Heart right ventricle (tissue), 16 donors: ENCODE measurements around the gene DOCK3. TPM values are rescaled to one million over a fixed set of nuclear protein-coding genes. Genes with fewer than 3 reads are reported as not detected.
"Not testable (repeated sequence)": the region's sequence is repeated elsewhere in the genome, so short reads cannot be mapped to it uniquely, and the experiment has no call there.

Source experiments
- ATAC-seq, 8 donors: fragments of 200-7000 bp; cut with Tn5 transposase; one replicate each; pipeline ENCODE4 v1.9.1; 2020; ENCODE audit warnings: mild to moderate bottlenecking in 8 of 8, moderate library complexity in 8 of 8, moderate number of reproducible peaks in 1 of 8
- DNase-seq, 2 donors: peaks; one replicate each; pipeline ENCODE4 v3.0.0-alpha.2; 2020
- H3K27ac ChIP-seq, 10 donors: fragments of 200-600 bp; sonication (generic) in 2 of 10; one replicate each; pipeline versions ENCODE4 v1.5.0 to v1.8.0; 2020 to 2022; ENCODE audit warnings: mild to moderate bottlenecking in 3 of 10
- H3K27me3 ChIP-seq, 7 donors: fragments of 200-600 bp; one replicate each; pipeline ENCODE4 v1.8.0; 2021 to 2022; ENCODE audit warnings: mild to moderate bottlenecking in 2 of 7
- H3K36me3 ChIP-seq, 9 donors: fragments of 200-600 bp; sonication (generic) in 1 of 9; one replicate each; pipeline versions ENCODE4 v1.5.0 to v1.8.0; 2020 to 2022; ENCODE audit warnings: mild to moderate bottlenecking in 2 of 9
- H3K4me1 ChIP-seq, 9 donors: fragments of 200-600 bp; sonication (generic) in 1 of 9; one replicate each; pipeline versions ENCODE4 v1.5.0 to v1.8.0; 2020 to 2022; ENCODE audit warnings: mild to moderate bottlenecking in 4 of 9
- H3K4me3 ChIP-seq, 10 donors: fragments of 200-600 bp; sonication (generic) in 2 of 10; one replicate each; pipeline versions ENCODE4 v1.5.0 to v1.8.0; 2020 to 2022; ENCODE audit warnings: mild to moderate bottlenecking in 7 of 10, moderate library complexity in 2 of 10
- H3K9me3 ChIP-seq, 11 donors: fragments of 200-600 bp in 10 of 11; sonication (generic) in 2 of 11; one replicate each; pipeline versions ENCODE4 v1.5.0 to v1.8.0; 2013 to 2022; ENCODE audit warnings: mild to moderate bottlenecking in 2 of 11, control low read depth in 1 of 11, moderate library complexity in 1 of 11
- CTCF ChIP-seq, 9 donors: fragments of 200-600 bp; sonication (generic) in 2 of 9; IDR thresholded peaks; one replicate each; pipeline versions ENCODE4 v1.5.0 to v1.8.0; 2021 to 2022; ENCODE audit warnings: antibody characterized with exemption in 9 of 9, mild to moderate bottlenecking in 5 of 9, moderate library complexity in 1 of 9
- WGBS, 2 donors: extraction: QIAGEN DNeasy Blood & Tissue Kit; methylation state at CpG; one replicate each; pipeline ENCODE4 v1.1.7; 2013; ENCODE audit warnings: inconsistent platforms in 1 of 2; 5-methylcytosine and 5-hydroxymethylcytosine counted together
- intact Hi-C, 10 donors: fragments of 100-400 bp; cut with DNase I; formaldehyde crosslinking; loops; one replicate each; pipeline versions ENCODE4 v1.11.1 to v1.14.2; 2022
- polyA plus RNA-seq, 2 donors: library from polyadenylated mRNA; stranded (reverse); fragments of 200-250 nt; gene quantifications; one replicate each; pipeline ENCODE4 v1.2.3, GENCODE V29; 2013
- total RNA-seq, 10 donors: library from RNA; stranded (reverse); fragmentation: NEBNext Ultra II Directional in 3 of 10; extraction: Animal tissue kit (Norgen Biotek cat#: 25700) in 3 of 10; gene quantifications; one replicate each; pipeline versions ENCODE4 v1.2.1 to v1.2.4, GENCODE V29; 2021 to 2023
- donor health status: Arrhythmogenic right ventricular cardiomyopathy.
- donor health status: ischemic (EF 13 %, LVEDD 7.1; RV severe dilation, severe dysfunction).
- donor health status: healthy with polysubstance abuse.
- donor health status: DM: no; HTN: yes; CAD: no.
- donor health status: DM: no; HTN: no; CAD: no.
- donor health status: ischemic (EF 25% LVEDD 6.9; RV normal size, moderate dysfunction).
- donor health status: ischemic (EF 25% LVEDD 5.7; RV mildly dilated, moderate dysfunction).
- donor health status: healthy.
- donor health status: DM: yes; HTN: yes; CAD: no.
- donor health status: Ischemic cardiomyopathy.
- donor health status: ischemic (EF 35%, LVEDD 5.7; RV mildly dilated, moderate dysfunction).
- donor health status: nonischemic (EF 11% LVEDD 7.7; RV severe dilation, severe dysfunction).
- donor health status: DM: yes; HTN: yes; CAD: no.
- donor health status: PGD.
- donor health status: ischemic (EF 29% LVEDD 5.4; RV normal size, mild dysfunction).
- donor health status: nonischemic (EF 23%, LVEDD 6.1; RV moderate dilation, normal function).

Gene DOCK3
- total and polyA plus RNA-seq, 12 donors = 1.2 to 6.6 (median 4.7) TPM

DNA sequence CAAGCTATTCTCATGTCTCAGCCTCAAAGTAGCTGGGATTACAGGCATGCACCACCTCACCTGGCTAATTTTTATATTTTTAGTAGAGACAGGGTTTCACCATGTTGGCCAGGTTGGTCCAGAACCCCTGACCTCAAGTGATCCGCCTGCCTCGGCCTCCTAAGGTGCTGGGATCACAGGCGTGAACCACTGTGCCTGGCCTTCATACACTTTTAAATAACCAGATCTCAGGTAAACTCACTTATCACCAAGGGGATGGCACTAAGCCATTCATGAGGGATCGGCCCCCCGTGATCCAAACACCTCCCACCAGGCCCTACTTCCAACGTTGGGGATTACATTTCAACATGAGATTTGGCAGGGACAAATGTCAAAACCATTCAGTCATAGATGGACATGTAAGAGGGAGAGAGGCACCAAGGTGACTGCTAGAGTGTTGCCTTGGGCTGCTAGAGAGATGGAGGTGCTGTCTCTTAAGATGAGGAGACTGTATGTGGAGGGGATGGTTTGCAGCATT is 13.3 kb upstream of the DOCK3 start:
- ATAC-seq = no peak
- no peak for DNase-seq
- no peak for TF ChIP-seq CTCF (IDR thresholded peaks at IDR 0.05)

GRCh38 chr3:50662408-50662807 is 12.3 kb upstream of the DOCK3 start:
- TF ChIP-seq CTCF (IDR thresholded peaks at IDR 0.05) = no peak
- intact Hi-C loops = no loop called here
- ATAC-seq (no peak), DNase-seq (no peak)
- no peak overlapping the region for H3K27ac ChIP-seq
- no peaks in the 10 kb centered on the region for H3K9me3 ChIP-seq
- peaks cover 0 to 20% (median 0%) of the 10 kb centered on the region in 9 donors for H3K4me1 ChIP-seq
- 33 to 52% methylated on average over 2 of the region's 2 CpGs for WGBS, 2 donors
- no peaks in the 10 kb centered on the region for H3K27me3 ChIP-seq
- no peak overlapping the region for H3K4me3 ChIP-seq
- H3K36me3 ChIP-seq = no peaks in the 10 kb centered on the region

More for the DNA sequence above, 13.3 kb upstream of the DOCK3 start:
- Histone ChIP-seq H3K4me1 (peaks cover 0 to 12% (median 0%) of the 10 kb centered on the region in 9 donors), H3K27me3 (no peaks in the 10 kb centered on the region), H3K36me3 (no peaks in the 10 kb centered on the region), H3K9me3 (no peaks in the 10 kb centered on the region), H3K27ac (no peak overlapping the region), H3K4me3 (no peak overlapping the region)
- 78% methylated on average over 6 of the region's 6 CpGs for WGBS, 2 donors
- intact Hi-C loops = no loop called here

GRCh38 chr3:50665081-50665840 is 9.5 kb upstream of the DOCK3 start:
- ATAC-seq (no peak), DNase-seq (no peak)
- Histone ChIP-seq H3K9me3 (no peaks in the 10 kb centered on the region), H3K27ac (no peak overlapping the region), H3K4me3 (no peak overlapping the region), H3K4me1 (peaks cover 0 to 20% (median 0%) of the 10 kb centered on the region in 9 donors), H3K36me3 (no peaks in the 10 kb centered on the region), H3K27me3 (no peaks in the 10 kb centered on the region)
- 69 to 72% methylated on average over 5 of the region's 5 CpGs for WGBS, 2 donors
- intact Hi-C loops = no loop called here
- TF ChIP-seq CTCF (IDR thresholded peaks at IDR 0.05) = no peak

DNA sequence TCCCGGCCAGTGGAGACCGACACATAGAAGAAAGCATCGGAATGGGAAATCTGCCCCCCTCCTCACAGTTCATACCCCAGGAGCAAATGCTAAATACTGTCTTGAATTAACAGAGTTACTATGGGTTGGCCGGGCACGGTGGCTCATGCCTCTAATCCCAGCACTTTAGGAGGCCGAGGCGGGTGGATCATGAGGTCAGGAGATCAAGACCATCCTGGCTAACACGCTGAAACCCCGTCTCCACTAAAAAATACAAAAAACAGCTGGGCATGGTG is 8.9 kb upstream of the DOCK3 start:
- not testable (repeated sequence) for ATAC-seq

GRCh38 chr3:50666837-50667236 is 7.9 kb upstream of the DOCK3 start:
- Histone ChIP-seq H3K4me1 (peaks cover 0 to 28% (median 0%) of the 10 kb centered on the region in 9 donors), H3K36me3 (no peaks in the 10 kb centered on the region), H3K9me3 (no peaks in the 10 kb centered on the region), H3K27ac (no peak overlapping the region), H3K27me3 (no peaks in the 10 kb centered on the region), H3K4me3 (no peak overlapping the region)
- 10 to 32% methylated on average over 1 of the region's 1 CpG for WGBS, 2 donors
- TF ChIP-seq CTCF (IDR thresholded peaks at IDR 0.05) = no peak
- ATAC-seq (peak in 1 of 8 donors; percentile 8), DNase-seq (no peak)
- intact Hi-C loops = no loop called here

More for the DNA sequence above, 8.9 kb upstream of the DOCK3 start:
- H3K27me3 ChIP-seq, H3K36me3 ChIP-seq, H3K4me3 ChIP-seq, intact Hi-C loops, H3K27ac ChIP-seq, H3K9me3 ChIP-seq, DNase-seq: not testable (repeated sequence)
- WGBS, 2 donors = 84 to 89% methylated on average over 9 of the region's 9 CpGs
- H3K4me1 ChIP-seq = peaks cover 0 to 20% (median 0%) of the 10 kb centered on the region in 9 donors
